A673 (cell line): ENCODE measurements around the gene RASGRP2. TPM values are rescaled to one million over a fixed set of nuclear protein-coding genes. Genes with fewer than 3 reads are reported as not detected.

Experiments
- BruUV-seq: library from RNA; stranded (reverse); fragments of 400-500 nt; replicated peaks from 2 replicates; lab custom pipeline; 2021; lab: Mats Ljungman, UMichigan
- CTCF ChIA-PET: fragments of 300-600 bp; sonication (Branson Sonifier 250); formaldehyde crosslinking; loops from one replicate; lab custom pipeline; 2022; ENCODE audit warnings: antibody characterized with exemption; lab: Charles Lee
- POLR2A ChIA-PET: fragments of 300-600 bp; sonication (Branson Sonifier 250); formaldehyde crosslinking; loops from one replicate; lab custom pipeline; 2022; ENCODE audit warnings: antibody characterized with exemption; ENCODE audit not compliant: low non-redundant PET; lab: Charles Lee
- DNase-seq: peaks from one replicate; pipeline ENCODE4 v3.0.0-alpha.2; 2015; ENCODE audit warnings: low spot score
- H3K27ac ChIP-seq: fragments of 200-600 bp; sonication (generic); 2 replicates; pipeline ENCODE4 v1.5.1; 2016; ENCODE audit warnings: mixed run types, low read depth, mild to moderate bottlenecking, mixed read lengths, antibody characterized with exemption, low read length; ENCODE audit not compliant: poor library complexity, severe bottlenecking
- H3K27me3 ChIP-seq: fragments of 200-600 bp; sonication (generic); replicated peaks from 2 replicates; pipeline ENCODE4 v1.6.1; 2017; ENCODE audit warnings: mixed run types, low read depth, mild to moderate bottlenecking, mixed read lengths, antibody characterized with exemption, low read length; ENCODE audit not compliant: insufficient read depth, poor library complexity
- H3K36me3 ChIP-seq: fragments of 200-600 bp; sonication (generic); 2 replicates; pipeline ENCODE4 v1.6.1; 2016; ENCODE audit warnings: mixed run types, mild to moderate bottlenecking, mixed read lengths, antibody characterized with exemption, low read length; ENCODE audit not compliant: insufficient read depth, poor library complexity, severe bottlenecking
- H3K4me1 ChIP-seq: fragments of 200-600 bp; sonication (generic); 2 replicates; pipeline ENCODE4 v1.6.1; 2017; ENCODE audit warnings: mixed run types, mild to moderate bottlenecking, mixed read lengths, antibody characterized with exemption, low read length; ENCODE audit not compliant: insufficient read depth, poor library complexity, severe bottlenecking
- H3K4me3 ChIP-seq: fragments of 200-600 bp; sonication (generic); 2 replicates; pipeline ENCODE4 v1.5.1; 2016; ENCODE audit warnings: low read depth, mixed run types, mild to moderate bottlenecking, mixed read lengths, low read length; ENCODE audit not compliant: poor library complexity, severe bottlenecking
- H3K9me3 ChIP-seq: fragments of 200-600 bp; sonication (generic); 2 replicates; pipeline ENCODE4 v1.6.1; 2016; ENCODE audit warnings: mixed run types, low read depth, mild to moderate bottlenecking, mixed read lengths, antibody characterized with exemption, low read length; ENCODE audit not compliant: poor library complexity, severe bottlenecking
- CTCF ChIP-seq: fragments of 300-800, 200-600 bp; sonication (generic); conservative IDR thresholded peaks from 2 replicates; pipeline ENCODE4 v1.5.1; 2017; ENCODE audit warnings: low read depth, mild to moderate bottlenecking, antibody characterized with exemption, low read length, moderate library complexity, mixed read lengths
- EZH2 ChIP-seq: fragments of 200-600 bp; sonication (generic); IDR thresholded peaks from 2 replicates; pipeline ENCODE4 v1.6.1; 2017; ENCODE audit warnings: borderline replicate concordance, low read depth, mild to moderate bottlenecking, mixed read lengths, antibody characterized with exemption, low read length; ENCODE audit not compliant: poor library complexity, severe bottlenecking
- intact Hi-C: fragments of 100-400 bp; cut with micrococcal nuclease; formaldehyde crosslinking; loops from one replicate; pipeline ENCODE4 v1.10.0; 2022; ENCODE audit not compliant: unreplicated experiment
- total RNA-seq: library from RNA; stranded (reverse); gene quantifications from 2 replicates; pipeline ENCODE4 v1.2.3, GENCODE V29; 2021

RASGRP2 gene
- total RNA-seq, 1 experiment from 2014 or later, result 2.0 TPM

DNA sequence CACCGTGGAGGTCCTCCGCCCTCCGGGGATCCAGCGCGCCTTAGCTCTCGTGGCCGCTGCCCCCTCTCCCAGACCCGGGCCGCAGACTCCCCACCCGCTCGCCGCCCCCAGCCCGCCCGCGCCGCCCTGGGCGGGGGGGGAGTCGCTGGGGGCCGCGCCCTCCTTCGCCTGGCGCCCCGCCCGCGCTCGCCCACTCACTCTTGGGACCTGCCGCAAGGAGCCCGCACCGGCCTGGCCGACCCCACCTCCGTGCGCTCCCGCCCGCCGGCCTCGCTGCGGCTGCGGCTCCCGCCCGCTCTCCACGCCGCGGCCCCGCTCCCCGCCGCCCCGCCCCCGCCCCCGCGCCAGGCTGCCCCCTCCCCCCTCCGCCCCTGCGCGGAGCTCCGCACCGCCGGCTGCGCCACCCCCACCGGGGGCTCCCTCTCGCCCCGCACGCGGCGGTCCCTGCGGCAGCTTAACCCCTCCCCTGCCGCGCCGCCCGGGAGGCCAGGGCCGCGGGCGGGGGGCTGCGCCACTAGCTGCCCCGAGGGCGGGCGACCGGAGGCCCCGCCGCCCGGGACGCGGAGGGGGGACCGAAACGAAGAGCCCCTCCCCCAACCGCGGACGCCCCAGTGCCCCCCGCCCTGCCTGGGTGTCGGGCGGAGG is 724 bp upstream of the RASGRP2 start:
- no peaks in the 10 kb centered on the region for H3K9me3 ChIP-seq
- ChIA-PET CTCF (interaction anchor here (0.6 kb wide), 1 partner anchor 226 kb away, joined by 3 read pairs; no protein-coding TSS in a partner anchor), POLR2A (no interaction called here)
- no peak for TF ChIP-seq EZH2
- no peak for TF ChIP-seq CTCF
- H3K4me3 ChIP-seq, result peak overlapping the region; percentile 58
- H3K36me3 ChIP-seq, result no peaks in the 10 kb centered on the region
- no peak for DNase-seq
- peaks cover 27% of the 10 kb centered on the region for H3K4me1 ChIP-seq
- peaks cover 27% of the 10 kb centered on the region for H3K27me3 ChIP-seq
- H3K27ac ChIP-seq, result no peak overlapping the region
- intact Hi-C loops, result no loop called here
- no TSS peak for BruUV-seq

DNA sequence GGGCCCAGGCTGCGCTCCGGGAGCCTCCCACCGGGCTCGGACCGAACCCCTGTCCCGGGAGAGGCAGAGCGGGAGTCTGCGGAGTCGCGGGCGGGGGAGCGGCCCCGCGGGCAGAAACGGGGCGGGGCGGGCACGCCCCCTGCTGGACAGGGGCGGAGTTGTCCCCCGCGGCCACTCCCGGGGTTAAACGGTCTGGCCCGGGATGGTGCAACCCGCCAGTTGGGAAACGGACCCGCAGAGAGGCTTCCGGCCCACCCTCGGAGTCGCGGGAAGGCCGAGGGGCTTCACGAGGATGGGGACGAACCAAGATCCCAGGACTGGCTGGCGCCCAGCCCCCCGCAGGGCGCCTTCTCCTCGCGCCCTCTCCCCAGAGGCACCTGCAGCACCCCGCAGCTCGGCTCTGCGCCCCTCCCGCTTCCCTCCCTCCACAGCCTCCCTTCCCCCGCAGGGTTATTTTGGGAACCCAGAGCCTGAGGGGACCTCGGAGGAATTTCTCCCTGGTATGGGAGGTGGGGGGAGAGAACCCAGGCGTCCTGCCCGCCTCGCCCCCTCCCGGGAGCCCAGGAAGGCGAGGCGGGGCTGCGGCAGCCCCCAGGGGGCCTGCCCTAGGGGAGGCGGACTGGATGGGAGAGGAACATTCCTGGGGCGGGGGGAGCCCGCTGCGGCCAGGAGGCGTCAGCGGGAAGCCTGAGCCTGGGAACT is 902 bp downstream of the RASGRP2 start:
- Histone ChIP-seq H3K9me3 (no peaks in the 10 kb centered on the region), H3K27ac (no peak overlapping the region), H3K27me3 (peaks cover 27% of the 10 kb centered on the region), H3K36me3 (no peaks in the 10 kb centered on the region), H3K4me1 (peaks cover 27% of the 10 kb centered on the region), H3K4me3 (peak overlapping the region; percentile 58)
- BruUV-seq, result no TSS peak
- no peak for DNase-seq
- ChIA-PET POLR2A (interaction anchor here (0.6 kb wide), 1 partner anchor 29 kb away, joined by 5 read pairs; no protein-coding TSS in a partner anchor), CTCF (interaction anchor here (0.6 kb wide), 1 partner anchor 836 kb away, joined by 4 read pairs; no protein-coding TSS in a partner anchor)
- intact Hi-C loops, result loop anchor here (2.0 kb wide), 1 partner anchor 54 kb away; no protein-coding TSS in a partner anchor
- TF ChIP-seq CTCF (peak; percentile 83), EZH2 (no peak)

DNA sequence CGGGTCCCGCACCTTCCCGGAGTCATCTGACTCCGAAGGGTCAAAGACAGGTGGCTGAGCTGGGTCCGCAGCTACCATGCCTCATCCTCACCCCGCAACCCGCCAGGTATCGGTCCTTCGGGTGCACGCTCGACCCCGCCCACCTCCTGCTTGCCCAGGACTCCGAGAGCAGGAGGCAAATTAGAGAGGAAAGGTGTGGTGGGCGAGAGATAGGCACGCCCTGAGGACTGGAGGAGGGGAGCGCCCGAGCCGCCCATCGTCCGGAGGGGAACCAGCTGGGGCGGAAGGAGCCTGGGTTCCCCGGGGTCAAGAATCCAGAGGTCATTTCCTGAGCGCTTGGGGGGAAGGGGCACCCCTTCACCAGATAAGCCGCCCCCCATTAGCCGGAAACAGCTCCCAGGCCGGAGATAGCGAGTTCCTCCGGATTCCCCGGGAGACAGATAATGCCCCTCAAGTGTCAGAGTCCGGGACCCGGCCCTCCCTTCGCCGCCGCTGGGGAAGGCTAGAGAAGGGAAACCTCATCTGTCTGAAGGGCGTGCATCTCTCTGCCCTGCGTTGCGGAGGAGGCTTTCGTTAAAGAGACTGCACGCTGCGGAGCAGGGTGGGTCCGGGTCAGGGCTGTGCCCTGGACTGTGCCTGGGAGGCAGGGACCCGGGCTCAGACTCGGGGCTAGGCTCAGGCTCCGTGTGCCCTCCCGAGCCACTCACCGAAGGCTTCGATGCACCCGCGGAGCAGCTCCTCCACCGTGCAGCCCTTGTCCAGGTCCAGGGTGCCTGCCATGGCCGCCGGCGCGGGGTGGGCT is 1.7 kb downstream of the RASGRP2 start:
- intact Hi-C loops, result loop anchor here (2.0 kb wide), 1 partner anchor 53 kb away; no protein-coding TSS in a partner anchor
- ChIA-PET CTCF (interaction anchor here (0.6 kb wide), 2 partner anchors 89 to 835 kb away, joined by 3 to 4 read pairs; no protein-coding TSS in a partner anchor), POLR2A (no interaction called here)
- TF ChIP-seq CTCF, result no peak
- TF ChIP-seq EZH2, result no peak
- peak overlapping the region; percentile 58 for H3K4me3 ChIP-seq
- peaks cover 27% of the 10 kb centered on the region for H3K27me3 ChIP-seq
- BruUV-seq, result no TSS peak
- H3K4me1 ChIP-seq, result peaks cover 27% of the 10 kb centered on the region
- DNase-seq, result no peak
- H3K9me3 ChIP-seq, result no peaks in the 10 kb centered on the region
- H3K36me3 ChIP-seq, result no peaks in the 10 kb centered on the region
- no peak overlapping the region for H3K27ac ChIP-seq
